ENCODE measurements around the gene PLK5.

Gene PLK5

GRCh38 chr19:1576242-1577089 lies 52.6 kb downstream of the PLK5 start:
- no peak for DNase-seq (ENCODE audit: low spot score)
- no peak for TF ChIP-seq CTCF (IDR thresholded peaks at IDR 0.05; ENCODE audit: extremely low read depth, missing control alignments)

- no peak for DNase-seq (ENCODE audit: low spot score)
- TF ChIP-seq CTCF (IDR thresholded peaks at IDR 0.05; ENCODE audit: extremely low read depth, missing control alignments), result no peak
These were observed 53.4 kb downstream of the PLK5 start for GRCh38 chr19:1577090-1577928.

- TF ChIP-seq CTCF (IDR thresholded peaks at IDR 0.05; ENCODE audit: extremely low read depth, missing control alignments), result no peak
These were observed 54.2 kb downstream of the PLK5 start for GRCh38 chr19:1577929-1578618.

GRCh38 chr19:1579222-1579621 lies 55.3 kb downstream of the PLK5 start:
- TF ChIP-seq CTCF (IDR thresholded peaks at IDR 0.05; ENCODE audit: extremely low read depth, missing control alignments), result no peak
- DNase-seq (ENCODE audit: low spot score), result no peak

More at GRCh38 chr19:1577929-1578618, 54.2 kb downstream of the PLK5 start:
- no peak for DNase-seq (ENCODE audit: low spot score)

- no peak for DNase-seq (ENCODE audit: low spot score)
- no peak for TF ChIP-seq CTCF (IDR thresholded peaks at IDR 0.05; ENCODE audit: extremely low read depth, missing control alignments)
These were observed 56.5 kb downstream of the PLK5 start for GRCh38 chr19:1580382-1580781.

GRCh38 chr19:1580957-1581356 lies 57.1 kb downstream of the PLK5 start:
- no peak for TF ChIP-seq CTCF (IDR thresholded peaks at IDR 0.05; ENCODE audit: extremely low read depth, missing control alignments)

More at GRCh38 chr19:1580957-1581356, 57.1 kb downstream of the PLK5 start:
- no peak for DNase-seq (ENCODE audit: low spot score)
